Measurements from ENCODE around the gene COA6. TPM values are rescaled to one million over a fixed set of nuclear protein-coding genes. Genes with fewer than 3 reads are reported as not detected.

COA6 gene
- total and polyA plus RNA-seq, 2 donors (not counting 3 experiments of a cell fraction or from before 2014, with no cell fraction given) = 22.2 to 42.7 TPM

GRCh38 chr1:234324821-234325220 is 48.4 kb upstream of the COA6 start:
- CTCF ChIA-PET = interaction anchor here (2.5 to 5.0 kb wide), 2 partner anchors 10 to 14 kb away, joined by 9 to 42 read pairs; no protein-coding TSS in a partner anchor

More at GRCh38 chr1:234324821-234325220, 48.4 kb upstream of the COA6 start:
- intact Hi-C loops (cut with micrococcal nuclease) (loop anchor here (5.0 kb wide), 1 partner anchor 757 kb away; no protein-coding TSS in a partner anchor), dilution Hi-C loops (cut with MboI; ENCODE audit: extremely low pct_ligation_motif_present, low sequenced_read_pairs) (no loop called here)
- no peaks in the 10 kb centered on the region for H3K4me1 ChIP-seq (ENCODE audit: control insufficient read depth, extremely low read depth, insufficient read depth, low read length)
- H3K27ac ChIP-seq (ENCODE audit: insufficient read depth, low read depth, low read length) = no peak overlapping the region
- FAIRE-seq (no peak), DNase-seq (ENCODE audit: low read depth, low spot score) (no peak)
- no TSS peak for BruUV-seq (replicated peaks)
- H3K79me2 ChIP-seq (ENCODE audit: control insufficient read depth, insufficient read depth, low read length) = no peaks in the 10 kb centered on the region
- no peak overlapping the region for H3K9ac ChIP-seq (replicated peaks; ENCODE audit: extremely low read depth, insufficient read depth, low read length)
- H3K9me3 ChIP-seq (replicated peaks; ENCODE audit: control insufficient read depth, insufficient read depth, low read length) = no peaks in the 10 kb centered on the region
- POLR2A ChIA-PET = no interaction called here
- no peak overlapping the region for H3K4me2 ChIP-seq (ENCODE audit: insufficient read depth, low read length)
- H4K20me1 ChIP-seq (replicated peaks; ENCODE audit: control insufficient read depth, extremely low read depth, insufficient read depth, low read length) = no peaks in the 10 kb centered on the region
- peaks cover 12% of the 10 kb centered on the region in 2 experiments for H3K27me3 ChIP-seq (ENCODE audit: control insufficient read depth in 2 of 2, insufficient read depth in 2 of 2, low read length in 2 of 2)
- H2AFZ ChIP-seq (ENCODE audit: low read depth, low read length) = no peak overlapping the region
- no peaks in the 10 kb centered on the region for H3K36me3 ChIP-seq (ENCODE audit: control insufficient read depth in 2 of 2, extremely low read depth in 1 of 2, insufficient read depth in 2 of 2, low read length in 2 of 2)
- H3K9me1 ChIP-seq (replicated peaks; ENCODE audit: control insufficient read depth, extremely low read depth, insufficient read depth, low read length) = no peaks in the 10 kb centered on the region
- no peak for TF ChIP-seq POLR2A (IDR thresholded peaks at IDR 0.05; ENCODE audit: low read depth, low read length)
- TF ChIP-seq MAX (IDR thresholded peaks at IDR 0.05; ENCODE audit: insufficient read depth, insufficient read length) = no peak
- TF ChIP-seq EZH2 (IDR thresholded peaks at IDR 0.05; ENCODE audit: borderline replicate concordance, low read depth, low read length, severe bottlenecking) = no peak
- TF ChIP-seq JUN (IDR thresholded peaks at IDR 0.05; ENCODE audit: borderline replicate concordance, insufficient read depth, insufficient read length, low read depth) = no peak
- TF ChIP-seq FOS (IDR thresholded peaks at IDR 0.05; ENCODE audit: borderline replicate concordance, insufficient read depth, low read length) = no peak
- TF ChIP-seq MYC (IDR thresholded peaks at IDR 0.05; ENCODE audit: low read depth, low read length) = no peak
- no peak for TF ChIP-seq POLR2AphosphoS5 (IDR thresholded peaks at IDR 0.05; ENCODE audit: insufficient read depth, low read depth, low read length)
- no peak for TF ChIP-seq CTCF (IDR thresholded peaks at IDR 0.05; ENCODE audit: extremely low read depth in 1 of 2, insufficient read depth in 1 of 2, low read depth in 1 of 2, low read length in 2 of 2)
- no peak for TF ChIP-seq GATA2 (IDR thresholded peaks at IDR 0.05; ENCODE audit: insufficient read depth, insufficient read length, low read depth, low read length)
- H3K4me3 ChIP-seq (replicated peaks in 1 of 3; ENCODE audit: insufficient read depth in 1 of 3, low read depth in 1 of 3, low read length in 3 of 3) = no peak overlapping the region
